Activated T-helper 1 cell treated with Interleukin-2 at 50 U/mL for 16 hours (primary cell): ENCODE measurements around the gene FRG2.
"Not testable (repeated sequence)": the region's sequence is repeated elsewhere in the genome, so short reads cannot be mapped to it uniquely, and the experiment has no call there.

Source experiments
- DNase-seq: peaks from one replicate; pipeline ENCODE4 v3.0.0-alpha.2; 2020; ENCODE audit warnings: low read depth

Gene FRG2

DNA sequence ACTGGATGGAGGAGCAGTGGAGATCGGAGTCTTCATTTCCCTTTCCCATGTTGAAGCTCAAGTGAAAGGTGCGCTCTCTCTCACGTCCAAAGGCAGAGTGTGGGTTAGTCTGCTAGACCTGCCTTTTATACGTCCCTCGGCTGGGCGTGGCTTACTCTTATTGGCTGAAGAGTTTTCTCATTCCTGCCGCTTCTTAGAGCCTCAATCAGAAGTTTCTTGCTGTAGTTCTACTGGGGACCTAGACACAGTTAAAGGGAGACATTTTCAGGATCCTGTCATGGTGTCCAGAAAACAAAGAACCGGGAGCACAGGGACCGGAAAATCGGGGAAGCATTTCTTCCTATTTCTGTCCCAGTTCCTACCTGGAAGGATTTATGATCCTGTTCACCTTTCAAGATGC is at the start of gene FRG2:
TSS of gene FRG2 (minus strand) at position 101 of the 400 bp plus-strand sequence. CDS start at position 49, 52 bp downstream.
- not testable (repeated sequence) for DNase-seq

DNA sequence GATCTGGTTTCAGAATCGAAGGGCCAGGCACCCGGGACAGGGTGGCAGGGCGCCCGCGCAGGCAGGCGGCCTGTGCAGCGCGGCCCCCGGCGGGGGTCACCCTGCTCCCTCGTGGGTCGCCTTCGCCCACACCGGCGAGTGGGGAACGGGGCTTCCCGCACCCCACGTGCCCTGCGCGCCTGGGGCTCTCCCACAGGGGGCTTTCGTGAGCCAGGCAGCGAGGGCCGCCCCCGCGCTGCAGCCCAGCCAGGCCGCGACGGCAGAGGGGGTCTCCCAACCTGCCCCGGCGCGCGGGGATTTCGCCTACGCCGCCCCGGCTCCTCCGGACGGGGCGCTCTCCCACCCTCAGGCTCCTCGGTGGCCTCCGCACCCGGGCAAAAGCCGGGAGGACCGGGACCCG is 41.3 kb upstream of the FRG2 start:
- not testable (repeated sequence) for DNase-seq

DNA sequence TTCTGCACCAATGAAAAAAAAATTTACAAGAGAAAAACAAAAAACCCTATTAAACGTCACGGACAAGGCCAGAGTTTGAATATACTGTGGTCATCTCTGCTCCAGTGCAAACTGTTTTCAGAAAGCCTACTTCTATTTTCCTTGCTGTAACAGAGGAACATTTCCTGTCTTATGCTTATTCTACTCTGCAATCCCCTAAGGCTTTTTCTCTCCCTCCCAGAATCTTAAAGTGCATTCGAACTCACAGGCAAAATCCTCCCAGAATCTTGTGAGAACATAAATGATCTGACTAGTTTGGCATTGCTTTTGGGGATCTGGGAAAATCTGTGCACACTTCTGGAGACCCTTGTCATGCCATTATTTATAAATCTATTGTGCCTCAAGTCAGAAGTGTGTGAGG is 37.7 kb upstream of the FRG2 start:
- DNase-seq: not testable (repeated sequence)

- DNase-seq: not testable (repeated sequence)
These were observed 37.3 kb upstream of the FRG2 start, which contains the start of gene DBET for GRCh38 chr4:190064342-190064741. Gene DBET (plus strand): TSS chr4:190064502.

DNA sequence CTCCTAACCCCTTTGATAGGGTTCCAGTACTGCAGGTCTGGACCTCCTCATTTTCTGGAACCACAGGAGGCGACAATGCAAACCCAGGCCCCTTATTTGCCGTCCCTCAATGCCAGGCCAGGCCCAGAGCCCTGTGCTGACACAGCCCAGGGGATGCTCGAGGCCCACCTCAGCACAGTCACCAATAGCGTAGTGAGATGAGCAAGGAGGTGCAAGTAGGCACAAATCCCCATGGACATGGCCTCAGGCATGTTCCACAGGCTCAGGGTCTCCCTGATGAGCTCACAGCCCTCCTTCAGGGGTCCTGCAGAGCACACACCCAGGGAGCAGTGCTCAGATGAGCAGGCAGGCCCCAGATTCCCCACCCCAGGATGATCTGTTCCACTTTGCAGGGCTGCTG is 31.9 kb upstream of the FRG2 start:
- DNase-seq: not testable (repeated sequence)

DNA sequence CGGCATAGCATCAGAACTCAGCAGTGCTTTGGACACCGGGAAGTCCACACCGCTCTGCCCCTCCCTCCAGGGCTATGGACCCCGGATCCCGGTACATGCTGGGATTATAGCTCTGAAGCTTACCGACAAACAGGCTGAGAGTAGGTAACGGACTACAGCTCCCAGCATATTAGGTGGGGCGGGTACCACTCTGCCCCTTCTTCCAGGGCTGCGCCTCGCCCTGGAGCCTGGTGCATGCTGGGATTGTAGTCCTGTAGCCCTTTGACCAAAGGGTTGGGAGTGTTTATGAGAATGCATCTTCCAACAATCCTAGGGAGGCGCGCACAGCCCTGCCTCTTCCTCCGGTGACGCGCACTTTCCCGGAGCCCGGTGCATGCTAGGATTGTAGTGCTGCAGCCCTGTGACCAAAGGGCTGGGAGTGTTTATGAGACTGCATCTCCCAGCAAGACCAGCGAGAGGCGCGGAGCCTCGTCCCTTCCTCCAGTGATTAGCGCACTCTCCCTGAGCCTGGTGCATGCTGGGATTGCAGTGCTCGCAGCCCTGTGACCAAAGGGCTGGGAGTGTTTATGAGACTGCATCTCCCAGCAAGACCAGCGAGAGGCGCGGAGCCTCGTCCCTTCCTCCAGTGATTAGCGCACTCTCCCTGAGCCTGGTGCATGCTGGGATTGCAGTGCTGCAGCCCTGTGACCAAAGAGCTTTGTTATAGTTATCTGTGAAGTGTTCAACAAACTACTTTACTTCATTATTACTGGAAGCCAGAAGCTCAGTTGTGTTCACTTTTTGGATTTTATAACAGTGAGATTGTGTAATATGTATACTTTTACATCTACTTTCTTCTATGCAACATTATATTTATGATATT is 22.6 kb upstream of the FRG2 start:
- not testable (repeated sequence) for DNase-seq

DNA sequence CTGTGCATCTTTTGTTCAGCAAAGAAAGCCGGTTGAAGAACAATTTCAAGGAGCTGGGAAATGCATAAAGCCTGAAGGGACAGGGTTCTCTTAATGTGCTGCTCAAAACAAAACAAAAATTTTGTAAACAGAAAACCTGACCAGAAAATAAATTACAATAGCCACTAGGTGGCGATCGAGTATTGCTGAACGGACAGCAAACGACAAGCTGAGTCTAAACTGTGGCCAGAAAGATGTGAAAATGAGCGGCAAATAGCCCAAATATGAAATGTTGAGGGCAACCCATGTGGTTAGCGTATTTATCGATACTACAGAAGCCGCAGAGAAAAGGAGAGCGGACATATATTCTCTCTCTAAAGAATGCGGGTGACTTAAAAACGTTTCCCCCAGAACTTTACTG is 20.6 kb upstream of the FRG2 start:
- DNase-seq: not testable (repeated sequence)

- not testable (repeated sequence) for DNase-seq
These were observed 13.8 kb upstream of the FRG2 start for GRCh38 chr4:190040873-190041272.

- DNase-seq: not testable (repeated sequence)
These were observed 10.8 kb upstream of the FRG2 start for GRCh38 chr4:190037704-190038388.

- not testable (repeated sequence) for DNase-seq
These were observed 4.2 kb upstream of the FRG2 start for GRCh38 chr4:190031264-190031663.

DNA sequence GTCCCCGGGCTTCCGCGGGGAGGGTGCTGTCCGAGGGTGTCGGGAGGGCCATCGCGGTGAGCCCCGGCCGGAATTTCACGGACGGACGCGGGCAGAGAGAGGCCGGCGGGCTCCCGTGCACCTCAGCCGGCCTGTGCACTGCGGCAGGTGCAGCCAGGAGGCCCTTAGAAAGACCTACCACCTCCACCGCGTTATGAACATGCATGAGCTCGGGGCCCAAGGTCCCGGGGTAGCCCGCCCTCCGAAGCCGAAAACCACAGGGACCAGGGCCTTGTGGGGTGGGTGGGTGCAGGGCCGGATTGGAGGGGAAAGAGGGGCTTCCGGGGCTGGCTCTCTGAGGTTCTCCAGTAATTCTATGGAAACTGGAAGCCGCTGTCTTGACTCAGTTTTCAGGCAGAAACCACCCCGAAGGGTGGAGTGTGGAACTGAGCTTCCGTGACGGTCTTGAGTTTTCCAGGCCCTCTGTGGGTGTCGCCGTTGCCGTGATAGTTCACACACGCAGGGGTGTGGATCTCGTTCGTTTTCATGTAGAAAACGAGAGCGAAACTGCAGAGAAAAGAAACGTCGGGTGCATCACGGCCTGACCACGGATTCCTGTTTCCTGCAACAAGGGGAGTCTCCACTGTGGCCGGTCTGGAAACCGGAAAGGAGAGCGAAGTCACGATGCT is 4.3 kb downstream of the FRG2 start:
- DNase-seq: not testable (repeated sequence)

DNA sequence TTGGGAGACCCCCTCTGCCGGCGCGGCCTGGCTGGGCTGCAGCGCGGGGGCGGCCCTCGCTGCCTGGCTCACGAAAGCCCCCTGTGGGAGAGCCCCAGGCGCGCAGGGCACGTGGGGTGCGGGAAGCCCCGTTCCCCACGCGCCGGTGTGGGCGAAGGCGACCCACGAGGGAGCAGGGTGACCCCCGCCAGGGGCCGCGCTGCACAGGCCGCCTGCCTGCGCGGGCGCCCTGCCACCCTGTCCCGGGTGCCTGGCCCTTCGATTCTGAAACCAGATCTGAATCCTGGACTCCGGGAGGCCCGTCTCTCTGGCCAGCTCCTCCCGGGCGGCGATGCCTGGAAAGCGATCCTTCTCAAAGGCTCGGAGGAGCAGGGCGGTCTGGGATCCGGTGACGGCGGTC is 5.1 kb downstream of the FRG2 start:
- not testable (repeated sequence) for DNase-seq

DNA sequence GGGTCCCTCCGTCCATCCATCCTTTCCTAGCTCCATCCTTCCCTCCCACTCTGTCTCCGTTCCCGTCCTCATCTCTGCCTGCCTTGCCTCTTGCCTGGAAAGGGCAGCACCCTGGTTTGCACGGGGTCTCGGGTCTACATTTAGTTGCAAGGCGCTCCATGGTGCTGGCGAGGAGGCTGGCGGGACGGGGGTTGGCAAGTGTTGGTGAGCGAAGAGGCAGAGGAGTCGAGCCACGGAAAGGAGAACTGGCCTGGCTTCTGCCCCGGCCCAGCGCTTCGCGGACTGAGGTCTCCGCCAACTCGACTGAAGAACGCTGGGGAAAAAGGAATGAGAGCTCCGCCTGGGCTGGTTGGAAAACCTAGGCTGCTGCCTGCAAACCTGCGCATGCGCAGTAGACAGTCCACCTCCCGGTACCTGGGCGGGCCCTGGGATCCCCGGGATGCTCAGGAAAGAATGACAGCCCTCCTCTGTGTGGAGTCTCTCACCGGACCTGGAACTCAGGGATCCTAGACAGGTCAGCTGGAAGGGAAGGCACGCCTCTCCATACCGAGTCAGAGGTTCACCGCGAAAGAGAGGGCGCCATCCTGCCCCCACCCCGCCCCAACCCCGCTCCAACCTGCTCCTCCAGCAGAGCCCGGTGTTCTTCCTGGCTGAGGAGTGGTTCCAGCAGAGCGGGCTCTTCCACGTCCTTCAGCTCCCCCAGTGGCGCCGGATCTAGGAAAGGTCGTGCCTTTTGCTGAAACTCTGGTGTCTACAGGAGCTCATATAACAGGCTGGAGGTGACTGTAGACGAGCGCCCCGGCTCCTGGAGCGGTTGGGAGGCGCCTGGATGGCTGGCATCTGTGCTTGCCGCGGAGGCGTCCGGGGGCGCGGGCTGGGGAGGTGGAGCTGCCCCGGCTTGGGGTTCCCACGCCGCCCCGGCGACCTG is 6.0 kb downstream of the FRG2 start:
- DNase-seq: no peak

- DNase-seq: not testable (repeated sequence)
These were observed 7.1 kb downstream of the FRG2 start for GRCh38 chr4:190019859-190020463.

DNA sequence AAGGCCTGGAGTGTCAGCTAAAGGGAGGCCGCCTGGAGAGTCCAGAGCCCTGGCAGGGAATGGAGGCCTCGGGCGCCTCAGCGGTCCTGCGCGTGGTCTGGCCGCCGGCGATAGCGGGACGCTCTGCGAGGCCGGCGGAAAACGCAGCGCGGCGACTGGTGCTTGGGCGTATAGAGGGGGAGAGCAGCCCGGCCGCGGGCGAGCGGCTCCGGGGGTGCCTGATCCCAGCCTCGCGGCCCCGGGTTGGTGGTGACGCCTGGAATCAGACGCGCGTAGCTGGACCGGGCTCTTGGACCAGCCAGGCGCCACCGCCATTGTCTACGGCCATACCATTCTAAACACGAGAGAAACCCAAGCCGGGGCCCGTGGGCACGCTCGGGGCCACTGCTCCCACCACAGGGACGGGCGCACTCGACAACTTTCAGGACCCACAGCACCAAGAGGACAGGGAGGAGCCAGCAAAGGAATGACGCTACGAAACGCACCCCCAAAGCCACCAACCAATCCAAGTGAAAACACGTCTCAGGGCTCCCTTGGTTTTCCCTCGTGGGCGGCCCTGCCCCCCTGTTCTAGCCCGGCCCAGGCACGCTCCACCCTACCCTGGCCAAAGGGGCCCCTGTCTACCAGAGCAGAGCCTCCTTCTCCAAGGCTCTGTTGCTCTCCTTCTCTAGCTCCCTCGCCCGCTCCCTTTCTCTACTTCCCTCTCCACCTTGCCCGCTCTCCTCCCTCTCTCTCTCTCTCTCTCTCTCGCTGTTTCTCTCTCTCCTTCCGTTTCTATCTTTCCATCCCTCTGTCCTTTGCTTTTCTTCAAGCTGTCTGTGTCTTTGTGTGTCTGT is 7.8 kb downstream of the FRG2 start:
- DNase-seq: no peak

DNA sequence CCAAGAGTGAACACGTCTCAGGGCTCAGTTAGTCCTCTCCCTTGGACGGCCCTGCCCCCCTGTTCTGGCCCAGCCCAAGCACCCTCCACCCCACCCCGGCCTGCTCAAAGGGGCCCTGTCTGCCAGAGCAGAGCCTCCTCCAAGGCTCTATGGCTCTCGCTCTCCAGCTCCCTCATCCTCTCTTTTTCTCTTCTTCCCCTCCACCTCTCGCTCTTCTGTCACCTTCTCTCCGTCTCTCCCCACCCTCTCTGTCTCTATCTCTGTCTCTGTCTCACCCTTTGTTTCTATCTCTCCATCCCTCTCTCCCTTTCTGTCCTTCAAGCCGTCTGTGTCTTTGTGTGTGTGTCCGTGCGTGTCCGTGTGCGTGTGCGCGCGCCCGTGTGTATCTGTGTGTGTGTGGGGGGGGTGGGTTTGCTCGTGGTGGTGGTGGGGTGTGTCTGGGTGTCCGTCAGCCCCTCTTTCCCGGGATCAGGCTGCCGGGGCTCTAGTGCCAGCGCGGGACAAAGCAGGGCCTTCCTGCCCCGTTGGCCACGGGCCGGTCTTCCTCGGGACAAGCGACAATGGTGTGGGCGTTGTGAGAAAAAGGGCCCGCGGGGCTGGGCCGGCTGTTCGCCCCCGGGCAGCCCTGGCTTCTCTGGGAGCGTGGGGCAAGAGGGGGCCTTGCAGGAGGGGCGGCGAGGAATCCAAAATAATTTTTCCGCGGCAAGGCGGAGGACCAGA is 8.7 kb downstream of the FRG2 start:
- DNase-seq: no peak

DNA sequence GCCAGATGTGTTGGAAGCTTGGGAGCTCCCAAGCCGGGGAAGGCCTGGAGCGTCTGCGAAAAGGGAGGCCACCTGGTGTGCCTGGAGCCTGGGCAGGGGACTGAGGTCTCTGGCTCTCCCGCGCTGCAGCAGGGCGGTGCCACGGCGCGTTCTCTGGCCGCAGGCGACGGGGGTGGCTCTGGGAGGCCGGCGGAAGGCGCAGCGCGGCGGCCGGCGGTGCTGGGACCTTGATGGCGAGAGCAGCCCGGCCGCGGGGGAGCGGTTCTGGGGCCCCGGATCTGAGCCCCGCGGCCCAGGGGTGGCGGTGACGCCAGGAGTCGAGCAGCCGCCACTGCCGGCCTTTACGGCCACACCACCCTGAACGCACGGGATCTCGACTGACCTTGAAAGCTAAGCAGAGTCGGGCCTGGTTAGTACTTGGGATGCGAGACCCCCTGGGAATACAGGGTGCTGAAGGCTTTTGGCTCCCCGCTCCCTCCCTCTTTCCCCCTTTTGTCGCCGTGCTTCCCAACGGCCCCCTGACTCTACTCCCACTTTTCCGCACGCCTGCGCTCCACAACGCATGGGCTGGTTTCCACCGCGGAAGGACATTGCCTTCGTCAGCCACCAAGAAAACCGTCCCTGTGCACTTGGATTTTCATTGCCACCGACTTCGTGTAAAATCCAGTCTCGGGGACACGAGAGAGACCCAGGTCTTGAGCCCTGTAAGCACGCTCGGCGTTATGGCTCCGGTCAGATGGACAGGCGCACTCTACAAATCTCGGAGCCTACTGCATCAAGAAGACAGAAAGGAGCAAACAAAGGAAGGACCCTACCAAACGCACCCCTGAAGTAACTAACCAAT is 9.5 kb downstream of the FRG2 start:
- DNase-seq: no peak
